GM12801 (cell line): ENCODE measurements around the gene GALNTL6.

ENCODE experiments used
- CTCF ChIP-seq: IDR thresholded peaks from one replicate; pipeline ENCODE4 v1.5.1; 2011; ENCODE audit warnings: control low read depth; ENCODE audit not compliant: insufficient read length; ENCODE audit errors: extremely low read depth

Gene GALNTL6

GRCh38 chr4:172946503-172946902 lies 1133.3 kb downstream of the GALNTL6 start:
- no peak for TF ChIP-seq CTCF

DNA sequence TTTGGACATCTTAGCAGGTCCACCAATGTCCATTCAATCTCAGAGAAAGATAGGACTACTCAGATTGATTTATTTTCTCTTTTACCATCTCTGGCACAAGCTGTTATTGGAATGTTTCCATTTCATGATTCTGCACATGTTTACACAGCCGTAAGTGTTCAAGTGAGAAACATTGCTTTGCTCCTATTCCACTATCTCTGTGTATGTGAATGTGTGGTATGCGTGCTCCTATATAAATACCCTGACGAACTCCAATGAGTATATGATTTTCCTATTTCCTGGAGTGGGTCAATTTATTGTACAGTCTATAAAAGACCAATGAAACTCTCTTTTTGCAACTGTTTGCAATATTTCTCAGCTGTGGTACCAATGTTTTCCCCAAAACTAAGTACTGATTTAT lies 1134.4 kb downstream of the GALNTL6 start:
- no peak for TF ChIP-seq CTCF

DNA sequence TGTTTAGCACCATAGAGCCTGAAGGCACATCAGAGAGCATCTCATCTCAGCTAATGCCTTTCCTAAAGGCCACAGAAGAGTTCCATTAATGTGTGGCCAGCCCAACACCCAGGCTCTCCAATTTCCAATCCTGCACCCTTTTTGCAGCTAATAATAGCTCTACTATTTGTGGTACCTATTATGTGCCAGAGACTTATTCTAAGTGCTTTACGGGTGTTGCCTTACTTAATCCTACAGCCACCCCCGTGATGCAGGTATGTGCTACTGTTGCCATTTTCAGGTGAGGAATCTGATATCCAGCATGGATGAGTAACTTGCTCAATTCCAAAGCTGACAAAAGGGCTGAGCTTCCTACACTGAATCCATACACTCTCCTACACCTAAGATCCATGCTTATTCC lies 1137.8 kb downstream of the GALNTL6 start:
- TF ChIP-seq CTCF = no peak

DNA sequence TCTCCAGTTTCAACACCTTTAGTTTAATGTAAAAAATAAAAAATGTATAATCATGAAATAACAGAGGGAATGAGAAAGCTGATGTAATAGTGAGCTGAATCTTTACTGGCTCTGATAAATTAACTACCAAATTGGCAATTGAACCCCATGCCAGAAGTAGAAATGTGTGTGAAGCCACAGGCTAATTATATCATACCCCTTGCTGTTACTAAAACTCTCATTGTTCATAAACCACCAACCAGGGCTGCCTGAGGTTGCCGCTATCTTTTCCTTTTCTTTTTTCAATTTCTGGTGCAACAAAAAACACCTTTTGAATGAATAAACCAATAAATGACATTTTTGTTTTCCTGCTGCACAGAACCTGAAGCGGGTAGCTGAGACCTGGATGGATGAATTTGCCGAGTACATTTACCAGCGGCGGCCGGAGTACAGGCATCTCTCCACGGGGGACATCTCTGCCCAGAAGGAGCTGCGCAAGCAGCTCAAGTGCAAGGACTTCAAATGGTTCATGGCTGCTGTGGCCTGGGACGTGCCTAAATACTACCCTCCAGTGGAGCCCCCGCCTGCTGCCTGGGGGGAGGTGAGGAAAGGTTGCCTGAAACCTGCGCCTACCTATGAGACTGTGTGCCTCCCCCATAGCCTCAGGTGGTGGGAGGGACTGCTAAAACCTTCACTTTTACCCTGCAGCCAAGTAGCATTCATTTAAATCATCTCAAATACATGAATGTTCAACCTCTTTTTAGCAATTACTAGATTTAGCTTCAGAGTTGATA lies 1138.7 kb downstream of the GALNTL6 start:
- TF ChIP-seq CTCF = no peak

GRCh38 chr4:172953896-172954568 lies 1140.8 kb downstream of the GALNTL6 start:
- TF ChIP-seq CTCF = no peak

GRCh38 chr4:172957216-172957615 lies 1144.0 kb downstream of the GALNTL6 start:
- no peak for TF ChIP-seq CTCF

DNA sequence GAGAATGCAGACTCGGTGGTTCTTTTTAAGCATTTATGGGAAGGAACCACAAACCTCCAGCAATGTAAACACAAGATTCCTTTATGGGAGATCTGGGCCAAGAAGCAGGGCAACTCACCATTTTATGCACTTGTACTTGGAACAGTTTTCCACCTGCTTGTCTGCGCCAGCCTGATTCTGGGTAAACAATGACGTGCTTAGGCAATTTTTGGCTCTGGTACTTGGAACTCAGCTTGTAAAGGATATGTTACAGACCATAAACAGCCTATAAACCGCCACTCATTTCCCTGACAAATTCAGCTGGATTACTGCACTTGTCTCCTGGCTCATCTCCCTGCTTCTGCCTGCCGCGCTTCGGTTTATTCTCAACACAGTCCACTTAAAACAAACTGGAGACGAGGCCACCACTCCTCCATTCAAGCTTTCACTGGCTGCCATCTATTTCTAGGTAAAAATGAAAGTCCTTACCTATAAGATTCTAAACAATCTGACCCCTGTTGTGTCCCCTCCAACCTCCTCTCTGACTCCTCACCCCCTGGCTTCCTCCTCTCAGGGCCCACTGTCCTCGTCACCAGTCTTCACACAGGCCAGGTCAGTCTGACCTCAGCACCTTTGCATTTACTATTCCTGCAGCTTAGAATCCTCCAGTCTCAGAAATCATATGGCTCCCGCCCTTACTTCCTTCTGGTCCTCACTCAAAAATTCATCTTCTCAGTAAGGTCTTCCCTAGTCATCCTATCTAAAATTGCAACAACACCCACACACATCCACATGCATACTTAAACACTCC lies 1149.6 kb downstream of the GALNTL6 start:
- TF ChIP-seq CTCF = no peak
